Measurements from ENCODE around the gene PRKAA2.

Gene PRKAA2

GRCh38 chr1:56617141-56617540, 28.0 kb upstream of the PRKAA2 start (continued):
- TF ChIP-seq TSHZ1 (tag by site-specific recombination; IDR thresholded peaks at IDR 0.05; ENCODE audit: borderline replicate concordance): no peak

GRCh38 chr1:56625819-56626440, 19.2 kb upstream of the PRKAA2 start:
- CTCF ChIA-PET: no interaction called here

DNA sequence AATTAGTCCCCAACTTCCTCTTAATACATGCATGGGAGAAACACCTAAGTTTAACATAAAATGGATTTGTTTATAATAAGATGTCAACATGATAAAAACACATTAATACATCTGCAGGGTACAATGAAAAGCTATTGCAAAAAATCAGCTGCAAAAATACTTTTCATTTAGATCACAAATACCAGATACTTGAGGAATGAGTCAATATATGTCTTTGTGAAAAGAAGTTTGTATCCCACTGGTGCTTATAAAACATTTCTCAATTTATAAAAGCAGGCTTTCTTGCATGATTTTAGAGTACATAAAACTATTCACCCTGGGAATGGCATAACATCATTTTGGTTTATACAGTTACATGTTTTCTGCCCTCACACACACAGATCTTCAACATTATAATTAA, 18.6 kb upstream of the PRKAA2 start:
- ChIA-PET POLR2A (no interaction called here), CTCF (interaction anchor here (0.9 kb wide), 1 partner anchor 20 kb away, joined by 3 read pairs; no protein-coding TSS in a partner anchor)
- Histone ChIP-seq H3K4me3 (ENCODE audit: low read depth, low read length) (no peak overlapping the region), H3K9me3 (ENCODE audit: control insufficient read depth, insufficient read depth, low read depth, low read length) (no peaks in the 10 kb centered on the region), H3K4me1 (ENCODE audit: control insufficient read depth, insufficient read depth, low read length) (0 out of 2 replicates have a peak, but pooled peaks cover 2% of the 10 kb centered on the region), H3K27ac (ENCODE audit: extremely low read depth, low read depth, low read length) (no peak overlapping the region), H3K36me3 (ENCODE audit: control insufficient read depth in 2 of 2, insufficient read depth in 1 of 2, low read length in 2 of 2) (no peaks in the 10 kb centered on the region)
- TF ChIP-seq ZNF157 (tag by site-specific recombination; IDR thresholded peaks at IDR 0.05): no peak
- TF ChIP-seq ZBTB8A (tag by site-specific recombination; IDR thresholded peaks at IDR 0.05): no peak
- TF ChIP-seq, protein P1, sequence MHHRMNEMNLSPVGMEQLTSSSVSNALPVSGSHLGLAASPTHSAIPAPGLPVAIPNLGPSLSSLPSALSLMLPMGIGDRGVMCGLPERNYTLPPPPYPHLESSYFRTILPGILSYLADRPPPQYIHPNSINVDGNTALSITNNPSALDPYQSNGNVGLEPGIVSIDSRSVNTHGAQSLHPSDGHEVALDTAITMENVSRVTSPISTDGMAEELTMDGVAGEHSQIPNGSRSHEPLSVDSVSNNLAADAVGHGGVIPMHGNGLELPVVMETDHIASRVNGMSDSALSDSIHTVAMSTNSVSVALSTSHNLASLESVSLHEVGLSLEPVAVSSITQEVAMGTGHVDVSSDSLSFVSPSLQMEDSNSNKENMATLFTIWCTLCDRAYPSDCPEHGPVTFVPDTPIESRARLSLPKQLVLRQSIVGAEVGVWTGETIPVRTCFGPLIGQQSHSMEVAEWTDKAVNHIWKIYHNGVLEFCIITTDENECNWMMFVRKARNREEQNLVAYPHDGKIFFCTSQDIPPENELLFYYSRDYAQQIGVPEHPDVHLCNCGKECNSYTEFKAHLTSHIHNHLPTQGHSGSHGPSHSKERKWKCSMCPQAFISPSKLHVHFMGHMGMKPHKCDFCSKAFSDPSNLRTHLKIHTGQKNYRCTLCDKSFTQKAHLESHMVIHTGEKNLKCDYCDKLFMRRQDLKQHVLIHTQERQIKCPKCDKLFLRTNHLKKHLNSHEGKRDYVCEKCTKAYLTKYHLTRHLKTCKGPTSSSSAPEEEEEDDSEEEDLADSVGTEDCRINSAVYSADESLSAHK (tag by site-specific recombination; IDR thresholded peaks at IDR 0.05): no peak
- no peak for TF ChIP-seq ZNF670 (tag by site-specific recombination; IDR thresholded peaks at IDR 0.05; ENCODE audit: low read depth)
- TF ChIP-seq ZNF23 (tag by site-specific recombination; IDR thresholded peaks at IDR 0.05; ENCODE audit: borderline replicate concordance): no peak
- TF ChIP-seq ZSCAN4 (tag by site-specific recombination; IDR thresholded peaks at IDR 0.05): no peak
- TF ChIP-seq ZNF24 (tag by site-specific recombination; IDR thresholded peaks at IDR 0.05): no peak

More at GRCh38 chr1:56625819-56626440, 19.2 kb upstream of the PRKAA2 start:
- Histone ChIP-seq H3K4me3 (ENCODE audit: low read depth, low read length) (no peak overlapping the region), H3K9me3 (ENCODE audit: control insufficient read depth, insufficient read depth, low read depth, low read length) (no peaks in the 10 kb centered on the region), H3K36me3 (ENCODE audit: control insufficient read depth in 2 of 2, insufficient read depth in 1 of 2, low read length in 2 of 2) (no peaks in the 10 kb centered on the region), H3K4me1 (ENCODE audit: control insufficient read depth, insufficient read depth, low read length) (0 out of 2 replicates have a peak, but pooled peaks cover 2% of the 10 kb centered on the region), H3K27ac (ENCODE audit: extremely low read depth, low read depth, low read length) (no peak overlapping the region)
- POLR2A ChIA-PET: no interaction called here
- no peak for TF ChIP-seq ZEB2 (tag by site-specific recombination; IDR thresholded peaks at IDR 0.05)
- no peak for TF ChIP-seq MZF1 (tag by site-specific recombination; IDR thresholded peaks at IDR 0.05; ENCODE audit: borderline replicate concordance)
- TF ChIP-seq ZNF530 (tag by site-specific recombination; IDR thresholded peaks at IDR 0.05; ENCODE audit: low read depth): no peak
- TF ChIP-seq ZNF23 (tag by site-specific recombination; IDR thresholded peaks at IDR 0.05; ENCODE audit: borderline replicate concordance): no peak
- TF ChIP-seq, protein P2, sequence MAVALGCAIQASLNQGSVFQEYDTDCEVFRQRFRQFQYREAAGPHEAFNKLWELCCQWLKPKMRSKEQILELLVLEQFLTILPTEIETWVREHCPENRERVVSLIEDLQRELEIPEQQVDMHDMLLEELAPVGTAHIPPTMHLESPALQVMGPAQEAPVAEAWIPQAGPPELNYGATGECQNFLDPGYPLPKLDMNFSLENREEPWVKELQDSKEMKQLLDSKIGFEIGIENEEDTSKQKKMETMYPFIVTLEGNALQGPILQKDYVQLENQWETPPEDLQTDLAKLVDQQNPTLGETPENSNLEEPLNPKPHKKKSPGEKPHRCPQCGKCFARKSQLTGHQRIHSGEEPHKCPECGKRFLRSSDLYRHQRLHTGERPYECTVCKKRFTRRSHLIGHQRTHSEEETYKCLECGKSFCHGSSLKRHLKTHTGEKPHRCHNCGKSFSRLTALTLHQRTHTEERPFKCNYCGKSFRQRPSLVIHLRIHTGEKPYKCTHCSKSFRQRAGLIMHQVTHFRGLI (tag by site-specific recombination; IDR thresholded peaks at IDR 0.05): no peak
- TF ChIP-seq ZNF140 (tag by site-specific recombination; IDR thresholded peaks at IDR 0.05): no peak
- no peak for TF ChIP-seq HOXD13 (CRISPR knock-in tag; IDR thresholded peaks at IDR 0.05; ENCODE audit: borderline replicate concordance)
- no peak for TF ChIP-seq GLI2 (tag by site-specific recombination; IDR thresholded peaks at IDR 0.05; ENCODE audit: borderline replicate concordance, low read depth)
- no peak for TF ChIP-seq ZNF596 (tag by site-specific recombination; IDR thresholded peaks at IDR 0.05)
- TF ChIP-seq ZNF521 (tag by site-specific recombination; IDR thresholded peaks at IDR 0.05): no peak
- TF ChIP-seq ZNF561 (tag by site-specific recombination; IDR thresholded peaks at IDR 0.05; ENCODE audit: borderline replicate concordance): no peak
- no peak for TF ChIP-seq ZNF354C (tag by site-specific recombination; IDR thresholded peaks at IDR 0.05; ENCODE audit: borderline replicate concordance, low read depth)
- TF ChIP-seq, protein P3, sequence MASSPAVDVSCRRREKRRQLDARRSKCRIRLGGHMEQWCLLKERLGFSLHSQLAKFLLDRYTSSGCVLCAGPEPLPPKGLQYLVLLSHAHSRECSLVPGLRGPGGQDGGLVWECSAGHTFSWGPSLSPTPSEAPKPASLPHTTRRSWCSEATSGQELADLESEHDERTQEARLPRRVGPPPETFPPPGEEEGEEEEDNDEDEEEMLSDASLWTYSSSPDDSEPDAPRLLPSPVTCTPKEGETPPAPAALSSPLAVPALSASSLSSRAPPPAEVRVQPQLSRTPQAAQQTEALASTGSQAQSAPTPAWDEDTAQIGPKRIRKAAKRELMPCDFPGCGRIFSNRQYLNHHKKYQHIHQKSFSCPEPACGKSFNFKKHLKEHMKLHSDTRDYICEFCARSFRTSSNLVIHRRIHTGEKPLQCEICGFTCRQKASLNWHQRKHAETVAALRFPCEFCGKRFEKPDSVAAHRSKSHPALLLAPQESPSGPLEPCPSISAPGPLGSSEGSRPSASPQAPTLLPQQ (tag by site-specific recombination; IDR thresholded peaks at IDR 0.05): no peak
- no peak for TF ChIP-seq EGR2 (tag by site-specific recombination; IDR thresholded peaks at IDR 0.05; ENCODE audit: low read depth)
